Measurements from ENCODE around the gene CMTM8. TPM values are rescaled to one million over a fixed set of nuclear protein-coding genes. Genes with fewer than 3 reads are reported as not detected.

The CMTM8 gene
- total RNA-seq, 2 experiments from 2014 or later: 5.7 to 6.2 TPM

DNA sequence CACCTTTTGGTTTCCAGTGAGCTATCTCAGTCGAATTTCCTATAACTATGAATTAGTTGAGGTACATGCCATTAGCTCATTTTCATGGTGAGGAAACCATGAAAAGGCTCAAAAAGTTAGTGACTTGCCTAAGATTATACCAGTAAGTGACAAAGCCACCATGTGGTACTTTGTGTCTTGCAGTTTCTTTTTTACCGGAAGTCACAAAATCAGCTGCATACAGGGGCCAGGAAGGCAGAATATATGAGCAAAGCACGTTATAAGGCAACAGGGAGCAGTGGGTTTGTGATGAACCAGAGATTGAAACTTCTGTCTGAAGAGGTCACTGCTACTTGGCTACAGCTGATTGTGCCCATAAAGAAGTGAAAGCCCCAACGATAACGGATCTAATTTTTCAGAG lies 50.3 kb downstream of the CMTM8 start:
- Mint-ChIP-seq H3K36me3 (ENCODE audit: low read depth) (no peaks in the 10 kb centered on the region), H3K27ac (peak overlapping the region; percentile 81), H3K9me3 (no peaks in the 10 kb centered on the region), H3K4me3 (no peak overlapping the region), H3K4me1 (peaks cover 29% of the 10 kb centered on the region), H3K27me3 (no peaks in the 10 kb centered on the region)
- ChIA-PET CTCF (interaction anchor here (0.7 to 2.3 kb wide), 13 partner anchors 9 to 179 kb away, joined by 3 to 16 read pairs (median 4); no protein-coding TSS in a partner anchor), POLR2A (interaction anchor here (1.0 to 3.2 kb wide), 7 partner anchors 9 to 126 kb away, joined by 3 to 14 read pairs (median 6); partner anchors contain the start of genes CMTM7 and CMTM8)
- peak; percentile 26 for DNase-seq

GRCh38 chr3:32290619-32291018 lies 52.1 kb downstream of the CMTM8 start:
- Mint-ChIP-seq H3K4me3 (no peak overlapping the region), H3K27ac (no peak overlapping the region), H3K9me3 (no peaks in the 10 kb centered on the region), H3K4me1 (peaks cover 19% of the 10 kb centered on the region), H3K36me3 (ENCODE audit: low read depth) (no peaks in the 10 kb centered on the region), H3K27me3 (no peaks in the 10 kb centered on the region)
- ChIA-PET CTCF (interaction anchor here (1.3 to 1.6 kb wide), 2 partner anchors 51 to 177 kb away, joined by 3 to 4 read pairs; no protein-coding TSS in a partner anchor), POLR2A (no interaction called here)
- DNase-seq: no peak

DNA sequence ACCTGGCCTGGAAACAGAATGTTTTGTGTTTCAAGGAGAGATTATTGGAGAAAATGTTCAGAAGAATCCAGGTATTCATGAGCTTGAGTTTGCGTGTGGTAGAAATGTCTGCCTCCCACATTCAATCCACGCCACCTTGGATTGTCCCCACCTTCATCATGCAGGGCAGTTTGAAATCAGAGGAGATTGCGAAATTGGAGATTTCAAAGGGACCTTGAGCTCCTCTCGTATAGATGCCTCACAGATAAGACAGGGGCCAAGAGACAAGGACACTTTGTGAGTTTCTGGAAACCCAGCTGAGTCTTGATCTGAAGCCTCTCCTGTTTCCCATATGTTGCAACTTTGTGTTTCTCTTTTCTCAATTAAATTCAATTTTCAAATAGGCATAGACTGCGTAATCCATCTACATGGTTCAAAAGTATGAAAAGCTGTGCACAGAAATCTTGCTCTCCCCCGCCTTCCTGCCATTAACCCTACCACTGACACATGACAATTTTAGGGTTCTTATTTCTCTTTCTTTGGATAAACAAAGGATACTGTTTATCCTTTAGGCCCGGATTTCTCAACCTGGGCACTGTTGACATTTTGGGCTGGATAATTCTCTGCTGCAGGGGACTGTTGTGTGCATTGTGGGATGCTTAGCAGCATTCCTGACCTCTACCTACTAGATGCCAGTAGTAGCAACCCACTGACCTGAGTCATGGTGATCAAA lies 53.8 kb downstream of the CMTM8 start:
- CTCF ChIA-PET: interaction anchor here (0.8 to 1.6 kb wide), 4 partner anchors 11 to 115 kb away, joined by 3 to 6 read pairs (median 4); no protein-coding TSS in a partner anchor
- Mint-ChIP-seq H3K9me3 (no peaks in the 10 kb centered on the region), H3K27ac (no peak overlapping the region), H3K4me3 (no peak overlapping the region), H3K27me3 (no peaks in the 10 kb centered on the region), H3K36me3 (ENCODE audit: low read depth) (no peaks in the 10 kb centered on the region), H3K4me1 (peaks cover 24% of the 10 kb centered on the region)
- POLR2A ChIA-PET: no interaction called here
- no peak for DNase-seq

- H3K9me3 Mint-ChIP-seq: no peaks in the 10 kb centered on the region
- H3K27ac Mint-ChIP-seq: no peak overlapping the region
- no peak overlapping the region for H3K4me3 Mint-ChIP-seq
- H3K4me1 Mint-ChIP-seq: peaks cover 30% of the 10 kb centered on the region
- H3K27me3 Mint-ChIP-seq: no peaks in the 10 kb centered on the region
- POLR2A ChIA-PET: interaction anchor here (0.6 kb wide), 1 partner anchor 9 kb away, joined by 3 read pairs; no protein-coding TSS in a partner anchor
- H3K36me3 Mint-ChIP-seq (ENCODE audit: low read depth): no peaks in the 10 kb centered on the region
- no peak for DNase-seq
- CTCF ChIA-PET: interaction anchor here (2.3 to 6.1 kb wide), 2 partner anchors 41 to 116 kb away, joined by 9 to 46 read pairs; no protein-coding TSS in a partner anchor
Measured at GRCh38 chr3:32293903-32294302, 55.4 kb downstream of the CMTM8 start.

DNA sequence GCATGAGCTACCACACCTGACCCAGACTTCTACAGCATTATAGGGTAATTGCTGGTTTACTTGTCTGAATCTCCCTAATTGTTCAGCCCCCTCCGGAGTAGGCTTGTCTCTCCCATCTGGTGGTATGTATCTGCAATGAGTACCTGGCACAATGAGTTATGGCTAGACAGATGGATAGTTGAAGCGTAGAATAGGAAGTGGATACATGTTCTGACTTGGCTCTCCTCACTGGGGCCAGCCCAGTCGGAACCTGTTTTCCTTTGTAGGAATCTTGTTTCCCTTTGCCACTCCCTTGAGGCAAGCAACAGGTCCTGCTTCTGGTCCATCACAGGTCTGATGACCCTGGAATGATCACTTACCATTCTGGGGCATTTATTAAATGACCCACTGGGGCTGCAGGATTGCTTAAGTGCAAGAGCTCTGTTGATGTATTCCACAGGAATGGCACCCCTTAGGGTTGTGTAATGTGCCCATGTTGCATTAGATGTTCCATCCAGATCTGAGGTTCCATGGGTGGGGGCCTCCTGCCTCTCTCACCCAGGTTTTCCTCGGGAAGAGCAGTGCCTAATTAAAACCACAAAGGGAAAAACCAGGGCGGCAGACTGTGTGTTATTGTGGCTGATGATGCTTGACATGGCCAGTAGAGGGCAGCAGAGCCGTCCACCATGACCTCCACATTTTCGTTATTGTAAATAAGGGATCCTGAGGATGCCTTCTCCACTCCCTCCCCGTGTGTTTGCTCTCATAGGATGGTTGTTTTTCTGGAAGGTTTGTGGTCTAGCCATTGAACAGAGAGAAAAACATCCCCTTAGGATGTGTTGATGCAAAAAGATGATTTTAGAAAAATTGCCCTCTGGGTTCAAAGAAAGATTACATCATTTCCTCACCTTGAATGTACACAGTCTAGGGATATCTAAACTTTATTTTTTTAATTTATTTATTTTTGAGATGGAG lies 58.0 kb downstream of the CMTM8 start:
- no peaks in the 10 kb centered on the region for H3K36me3 Mint-ChIP-seq (ENCODE audit: low read depth)
- ChIA-PET CTCF (interaction anchor here (0.5 to 6.1 kb wide), 30 partner anchors 8 to 317 kb away, joined by 3 to 46 read pairs (median 4); no protein-coding TSS in a partner anchor), POLR2A (interaction anchor here (1.2 to 2.1 kb wide), 4 partner anchors 8 to 173 kb away, joined by 3 to 7 read pairs (median 4); no protein-coding TSS in a partner anchor)
- peak overlapping the region; percentile 63 for H3K27ac Mint-ChIP-seq
- no peaks in the 10 kb centered on the region for H3K27me3 Mint-ChIP-seq
- H3K4me3 Mint-ChIP-seq: peak overlapping the region; percentile 21
- DNase-seq: peak; percentile 68
- H3K9me3 Mint-ChIP-seq: no peaks in the 10 kb centered on the region
- H3K4me1 Mint-ChIP-seq: peaks cover 27% of the 10 kb centered on the region

DNA sequence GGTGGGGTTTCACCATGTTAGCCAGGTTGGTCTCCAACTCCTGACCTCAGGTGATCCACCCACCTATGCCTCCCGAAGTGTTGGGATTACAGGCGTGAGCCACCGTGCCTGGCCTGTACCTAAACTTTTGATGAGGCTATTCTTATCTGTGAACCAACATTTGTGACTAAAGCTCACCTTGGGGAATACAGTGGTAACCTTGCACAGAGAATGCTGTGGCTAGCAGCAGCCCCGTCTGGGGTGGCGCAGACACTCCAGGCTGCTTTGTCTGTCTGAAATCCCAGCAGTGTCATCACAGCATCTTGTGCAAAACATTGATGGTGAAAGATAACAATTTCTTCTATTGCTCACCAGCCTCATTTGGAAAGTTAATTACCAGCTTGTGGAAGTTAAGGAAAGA lies 58.9 kb downstream of the CMTM8 start:
- Mint-ChIP-seq H3K9me3 (no peaks in the 10 kb centered on the region), H3K36me3 (ENCODE audit: low read depth) (no peaks in the 10 kb centered on the region), H3K4me3 (peak overlapping the region; percentile 17), H3K27me3 (no peaks in the 10 kb centered on the region), H3K4me1 (peaks cover 36% of the 10 kb centered on the region), H3K27ac (peak overlapping the region; percentile 63)
- ChIA-PET POLR2A (interaction anchor here (0.9 to 2.1 kb wide), 5 partner anchors 9 to 59 kb away, joined by 3 to 7 read pairs (median 3); partner anchors contain the start of gene CMTM8), CTCF (interaction anchor here (0.6 to 6.1 kb wide), 24 partner anchors 9 to 318 kb away, joined by 3 to 46 read pairs (median 4); no protein-coding TSS in a partner anchor)
- DNase-seq: peak; percentile 50

DNA sequence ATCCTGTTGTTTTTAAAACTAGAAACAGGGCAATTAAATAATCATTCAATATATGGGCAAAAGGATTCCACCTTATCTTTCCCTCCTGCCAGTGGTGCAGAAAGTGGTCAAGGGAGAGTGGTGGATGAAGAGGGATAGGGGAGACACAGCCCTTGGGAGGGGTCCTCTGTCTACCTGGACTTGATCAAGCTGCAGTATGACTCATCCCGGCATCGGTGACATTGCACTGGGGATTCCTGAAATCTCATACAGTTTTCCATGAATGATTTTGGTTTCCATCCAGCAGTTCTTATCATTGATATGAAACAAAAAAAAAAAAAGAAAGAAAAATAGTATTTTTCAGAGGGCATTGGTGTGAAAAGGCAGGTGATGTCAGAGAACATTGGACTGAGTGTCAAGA lies 62.9 kb downstream of the CMTM8 start:
- H3K36me3 Mint-ChIP-seq (ENCODE audit: low read depth): peaks cover 5% of the 10 kb centered on the region
- CTCF ChIA-PET: interaction anchor here (0.7 to 2.5 kb wide), 3 partner anchors 13 to 1049 kb away, joined by 4 to 11 read pairs (median 7); no protein-coding TSS in a partner anchor

DNA sequence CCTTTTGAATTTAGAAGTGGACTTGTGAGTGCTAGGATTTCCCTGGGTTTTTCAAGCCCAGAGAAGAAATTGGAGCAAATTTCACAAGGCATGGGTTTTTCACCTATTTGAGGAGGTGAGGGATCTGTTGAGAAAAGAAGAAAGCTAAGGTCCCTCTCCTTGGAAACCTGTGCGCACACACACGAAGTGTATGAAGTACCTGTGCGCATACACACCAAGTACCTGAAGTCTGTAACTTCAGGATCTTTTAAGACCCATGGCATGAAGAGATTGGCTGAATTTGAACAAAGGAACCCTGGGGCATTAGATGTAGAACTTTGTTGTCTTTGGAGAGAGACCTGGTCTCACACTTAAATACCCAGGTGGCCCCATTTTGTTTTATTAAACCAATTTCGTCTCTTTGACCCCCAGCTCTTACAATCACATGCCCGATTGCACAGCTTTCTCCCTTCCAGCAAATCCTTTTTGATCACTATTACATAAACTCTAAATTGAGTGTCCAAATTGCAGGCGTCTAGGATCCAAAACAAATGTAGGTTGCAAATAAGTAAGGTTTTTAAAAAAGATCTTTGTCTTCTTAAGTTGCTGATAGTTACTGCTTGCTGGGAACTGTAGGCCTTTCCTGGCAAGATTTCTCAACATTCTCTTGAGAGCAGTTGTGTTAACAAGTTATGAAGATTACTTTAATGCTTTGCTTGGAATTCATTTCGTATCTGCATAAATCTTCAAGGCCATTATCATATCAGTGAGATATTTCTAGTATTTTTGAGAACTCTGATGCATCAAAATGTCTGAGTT lies 64.3 kb downstream of the CMTM8 start:
- peaks cover 7% of the 10 kb centered on the region for H3K36me3 Mint-ChIP-seq (ENCODE audit: low read depth)
- H3K27me3 Mint-ChIP-seq: no peaks in the 10 kb centered on the region
- no peak for DNase-seq
- ChIA-PET CTCF (interaction anchor here (1.0 to 2.5 kb wide), 8 partner anchors 10 to 165 kb away, joined by 3 to 11 read pairs (median 6); no protein-coding TSS in a partner anchor), POLR2A (interaction anchor here (0.8 to 2.6 kb wide), 9 partner anchors 9 to 1138 kb away, joined by 3 to 13 read pairs (median 3); partner anchors contain the start of genes CMTM8 and GPD1L)
- peaks cover 45% of the 10 kb centered on the region for H3K4me1 Mint-ChIP-seq
- H3K27ac Mint-ChIP-seq: peak overlapping the region; percentile 94
- H3K4me3 Mint-ChIP-seq: peak overlapping the region; percentile 46
- H3K9me3 Mint-ChIP-seq: peaks cover 5% of the 10 kb centered on the region

More for the DNA sequence above, 62.9 kb downstream of the CMTM8 start:
- Mint-ChIP-seq H3K4me1 (peaks cover 52% of the 10 kb centered on the region), H3K27ac (no peak overlapping the region), H3K4me3 (no peak overlapping the region), H3K9me3 (no peaks in the 10 kb centered on the region), H3K27me3 (no peaks in the 10 kb centered on the region)
- DNase-seq: no peak
- POLR2A ChIA-PET: no interaction called here

GRCh38 chr3:32303399-32303747 lies 64.9 kb downstream of the CMTM8 start:
- DNase-seq: no peak
- peak overlapping the region; percentile 46 for H3K4me3 Mint-ChIP-seq
- ChIA-PET CTCF (interaction anchor here (1.0 to 2.5 kb wide), 8 partner anchors 10 to 165 kb away, joined by 3 to 11 read pairs (median 6); no protein-coding TSS in a partner anchor), POLR2A (interaction anchor here (1.0 to 2.6 kb wide), 9 partner anchors 9 to 1138 kb away, joined by 3 to 13 read pairs (median 4); partner anchors contain the start of genes CMTM8 and GPD1L)
- H3K4me1 Mint-ChIP-seq: peaks cover 42% of the 10 kb centered on the region
- peaks cover 7% of the 10 kb centered on the region for H3K36me3 Mint-ChIP-seq (ENCODE audit: low read depth)
- H3K27ac Mint-ChIP-seq: peak overlapping the region; percentile 94
- no peaks in the 10 kb centered on the region for H3K27me3 Mint-ChIP-seq
- H3K9me3 Mint-ChIP-seq: peaks cover 5% of the 10 kb centered on the region

- ChIA-PET POLR2A (interaction anchor here (1.0 to 2.6 kb wide), 6 partner anchors 8 to 198 kb away, joined by 3 to 13 read pairs (median 5); partner anchors contain the start of genes CMTM8 and GPD1L), CTCF (interaction anchor here (1.1 to 2.2 kb wide), 6 partner anchors 8 to 164 kb away, joined by 3 to 7 read pairs (median 6); no protein-coding TSS in a partner anchor)
- peak overlapping the region; percentile 52 for H3K27ac Mint-ChIP-seq
- peaks cover 7% of the 10 kb centered on the region for H3K36me3 Mint-ChIP-seq (ENCODE audit: low read depth)
- no peaks in the 10 kb centered on the region for H3K27me3 Mint-ChIP-seq
- peaks cover 40% of the 10 kb centered on the region for H3K4me1 Mint-ChIP-seq
- no peak overlapping the region for H3K4me3 Mint-ChIP-seq
- peaks cover 5% of the 10 kb centered on the region for H3K9me3 Mint-ChIP-seq
- DNase-seq: no peak
Measured at GRCh38 chr3:32303977-32304881, 65.7 kb downstream of the CMTM8 start.
